ENCODE data around the gene DPY19L1.
"Not testable (repeated sequence)": the region's sequence is repeated elsewhere in the genome, so short reads cannot be mapped to it uniquely, and the experiment has no call there.

DNA sequence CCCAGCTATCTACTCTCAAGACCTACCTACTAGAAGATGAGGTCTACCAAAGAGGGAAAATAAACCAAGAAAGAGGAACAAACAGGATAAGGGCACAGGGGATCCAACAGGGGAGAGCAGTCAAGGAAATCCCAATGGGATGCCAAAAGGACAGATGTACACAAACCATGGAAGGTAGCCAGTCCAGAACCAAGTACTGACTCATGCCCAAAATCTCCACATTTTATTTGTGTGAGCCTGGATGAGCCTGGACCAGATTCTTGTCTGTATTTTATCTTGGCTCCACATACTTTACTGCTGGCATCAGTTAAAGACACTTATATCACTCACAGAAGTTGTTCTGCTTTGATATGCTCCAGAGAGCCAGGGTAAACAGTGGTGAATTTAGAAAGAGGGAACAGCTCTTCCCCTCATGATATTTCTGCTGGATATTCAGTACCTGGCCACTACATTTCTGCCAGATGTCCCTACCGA, 34.1 kb downstream of the DPY19L1 start:
- TF ChIP-seq CTCF, POLR2A (IDR thresholded peaks at IDR 0.05): not testable (repeated sequence)
